D721Med (cell line): Measurements from ENCODE around the gene PSTK.

Experiments
- DNase-seq: peaks from one replicate; pipeline ENCODE4 v3.0.0; 2011; ENCODE audit warnings: low spot score; ENCODE audit not compliant: insufficient read length
- FAIRE-seq: peaks from 2 replicates; lab custom pipeline; 2011; peaks lifted over from hg19 to GRCh38; lab: Jason Lieb, UNC
- CTCF ChIP-seq: IDR thresholded peaks from 2 replicates; pipeline ENCODE4 v1.5.1; 2012; ENCODE audit warnings: mild to moderate bottlenecking, control low read depth; ENCODE audit not compliant: insufficient read depth; ENCODE audit errors: missing control alignments

The PSTK gene

DNA sequence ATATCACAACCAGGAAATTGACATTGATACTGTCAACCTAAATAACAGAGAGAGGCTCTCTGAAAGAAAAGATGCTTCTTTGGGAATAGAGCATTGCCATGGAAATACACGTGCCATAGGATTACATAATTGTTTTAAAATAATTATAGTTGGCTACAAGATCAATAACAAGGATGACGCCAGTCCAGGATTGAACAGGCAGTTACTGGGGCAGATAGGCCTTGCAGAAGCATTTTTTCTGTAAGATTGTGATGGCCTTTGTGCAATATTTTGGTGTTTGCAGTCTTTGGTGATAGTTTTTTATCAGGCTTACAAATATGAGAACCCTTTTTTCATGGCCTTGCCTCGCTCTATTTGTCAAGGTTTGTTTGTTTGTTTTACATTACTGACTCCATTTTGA is 39.1 kb downstream of the PSTK start:
- no peak for TF ChIP-seq CTCF

GRCh38 chr10:123019941-123020703 is 39.9 kb downstream of the PSTK start:
- DNase-seq (no peak), FAIRE-seq (no peak)
- TF ChIP-seq CTCF: no peak

More for the DNA sequence above, 39.1 kb downstream of the PSTK start:
- DNase-seq (no peak), FAIRE-seq (no peak)

- TF ChIP-seq CTCF: peak; percentile 48
- FAIRE-seq: no peak
Measured at GRCh38 chr10:123021517-123021916, 41.3 kb downstream of the PSTK start.

GRCh38 chr10:123024540-123024939 is 44.3 kb downstream of the PSTK start:
- no peak for TF ChIP-seq CTCF
- FAIRE-seq (no peak), DNase-seq (no peak)

More at GRCh38 chr10:123021517-123021916, 41.3 kb downstream of the PSTK start:
- no peak for DNase-seq

- no peak for DNase-seq
- no peak for FAIRE-seq
- no peak for TF ChIP-seq CTCF
Measured at GRCh38 chr10:123026302-123026701, 46.1 kb downstream of the PSTK start.

GRCh38 chr10:123027861-123028260 is 47.7 kb downstream of the PSTK start:
- DNase-seq (no peak), FAIRE-seq (no peak)
- no peak for TF ChIP-seq CTCF

DNA sequence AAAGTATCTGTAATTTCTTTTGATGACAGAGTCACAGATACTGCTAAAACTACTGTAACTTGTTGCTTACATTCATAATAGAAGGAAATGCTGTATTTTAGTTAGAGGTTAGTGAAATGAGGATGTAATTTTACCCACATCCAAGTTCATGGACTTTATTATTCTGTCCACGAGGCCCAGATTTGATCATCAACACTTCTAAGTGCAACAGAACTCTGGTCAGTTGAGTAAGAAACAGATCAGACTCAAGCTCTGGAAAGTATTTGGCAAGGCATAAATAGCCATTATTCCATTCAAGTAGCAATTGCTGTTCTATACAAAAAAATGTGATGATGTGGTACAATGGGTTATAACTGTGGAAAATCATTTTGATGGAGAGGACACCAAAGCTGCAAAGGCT is 50.9 kb downstream of the PSTK start:
- no peak for DNase-seq
- TF ChIP-seq CTCF: no peak
- no peak for FAIRE-seq
